ENCODE results near the gene ATP2B1. TPM values are rescaled to one million over a fixed set of nuclear protein-coding genes. Genes with fewer than 3 reads are reported as not detected.

ATP2B1 gene
- total RNA-seq, 1 experiment from 2014 or later: 20.6 TPM

- Histone ChIP-seq H4K8ac (replicated peaks; ENCODE audit: insufficient read length, low read depth, low read length) (no peak overlapping the region), H3K4me1 (ENCODE audit: insufficient read depth, low read length) (no peaks in the 10 kb centered on the region; the same call in 1 of the 2 replicates), H2BK120ac (ENCODE audit: low read depth, low read length, poor library complexity, severe bottlenecking) (no peak overlapping the region), H2BK12ac (ENCODE audit: insufficient read length, low read depth, low read length) (no peak overlapping the region), H3K4me2 (ENCODE audit: insufficient read depth, insufficient read length, low read length) (no peak overlapping the region), H4K5ac (ENCODE audit: insufficient read length, low read depth, low read length) (no peak overlapping the region), H3K79me1 (ENCODE audit: insufficient read depth, low read depth, low read length, poor library complexity, severe bottlenecking) (peaks cover 3% of the 10 kb centered on the region), H3K79me2 (ENCODE audit: insufficient read depth, low read length) (peaks cover 3% of the 10 kb centered on the region; the same call in 1 of the 2 replicates), H3K56ac (ENCODE audit: insufficient read length, low read depth, low read length) (no peak overlapping the region), H3K27me3 (ENCODE audit: insufficient read depth, low read length) (peaks cover 8% of the 10 kb centered on the region; the same call in 1 of the 2 replicates), H3K27ac (ENCODE audit: insufficient read length, low read depth, low read length) (no peak overlapping the region), H3K14ac (ENCODE audit: insufficient read depth, low read length) (no peak overlapping the region), H3K4ac (ENCODE audit: low read depth, low read length) (no peak overlapping the region), H3K9me3 (ENCODE audit: control insufficient read depth, low read depth, low read length) (no peaks in the 10 kb centered on the region), H3K23me2 (ENCODE audit: insufficient read length, low read depth, low read length, poor library complexity, severe bottlenecking) (peaks cover 3% of the 10 kb centered on the region), H2AK5ac (ENCODE audit: insufficient read length, low read length) (no peak overlapping the region), H3K9ac (ENCODE audit: extremely low read depth, insufficient read length, low read length) (no peak overlapping the region), H3T11ph (ENCODE audit: low read length) (no peak overlapping the region), H2BK20ac (ENCODE audit: low read depth, low read length, poor library complexity, severe bottlenecking) (no peak overlapping the region), H4K91ac (ENCODE audit: insufficient read length, low read depth, low read length) (no peak overlapping the region), H2AFZ (ENCODE audit: low read length) (no peak overlapping the region), H3K23ac (ENCODE audit: insufficient read length, low read depth, low read length) (no peak overlapping the region), H3K18ac (ENCODE audit: insufficient read length, low read depth, low read length) (no peak overlapping the region), H2BK5ac (ENCODE audit: insufficient read length, low read length) (no peak overlapping the region), H4K20me1 (ENCODE audit: control insufficient read depth, insufficient read depth, insufficient read length) (no peaks in the 10 kb centered on the region), H2BK15ac (ENCODE audit: low read depth, low read length) (no peak overlapping the region)
- no CpG with 5 or more reads among the region's 1 CpG for WGBS (ENCODE audit: extremely low coverage, insufficient read length, low lambda C conversion rate)
- DNase-seq: no peak
- Mint-ChIP-seq H3K9me3 (no peaks in the 10 kb centered on the region), H3K4me1 (peaks cover 10 to 16% of the 10 kb centered on the region in 2 experiments), H3K36me3 (ENCODE audit: insufficient read depth in 1 of 3, low read depth in 3 of 3) (no peaks in the 10 kb centered on the region; a peak in 1 of 7 replicates), H3K27ac (no peak overlapping the region), H3K4me3 (no peak overlapping the region), H3K27me3 (ENCODE audit: low read depth) (peaks cover 25% of the 10 kb centered on the region)
- TF ChIP-seq CTCF (conservative IDR thresholded peaks at IDR 0.05): no peak
Observed at GRCh38 chr12:89702503-89702902, 6.1 kb downstream of the ATP2B1 start.
